Uterus (tissue), 4 donors: Measurements from ENCODE around the gene COL6A3. TPM values are rescaled to one million over a fixed set of nuclear protein-coding genes. Genes with fewer than 3 reads are reported as not detected.

ENCODE experiments used
- DNase-seq, 2 donors: peaks; one replicate each; pipeline ENCODE4 v3.0.0-alpha.2; 2019 to 2020
- H3K27ac ChIP-seq, 2 donors: fragments of 200-600 bp; sonication (generic); 1 replicate in 1 of 2; 2 replicates in 1 of 2; pipeline ENCODE4 v1.5.1; 2016 to 2018
- H3K27me3 ChIP-seq, 2 donors: fragments of 200-600 bp; sonication (generic); one replicate each; pipeline ENCODE4 v1.5.1; 2018 to 2019; ENCODE audit warnings: control low read depth in 1 of 2
- H3K36me3 ChIP-seq, 2 donors: fragments of 200-600 bp; sonication (generic); one replicate each; pipeline ENCODE4 v1.5.1; 2019; ENCODE audit warnings: control low read depth in 1 of 2
- H3K4me1 ChIP-seq, 2 donors: fragments of 200-600 bp; sonication (generic); one replicate each; pipeline ENCODE4 v1.5.1; 2018 to 2019; ENCODE audit warnings: control low read depth in 1 of 2
- H3K4me3 ChIP-seq, 2 donors: fragments of 200-600 bp; sonication (generic); 1 replicate in 1 of 2; 2 replicates in 1 of 2; pipeline ENCODE4 v1.5.1; 2018 to 2019; ENCODE audit warnings: mild to moderate bottlenecking in 1 of 2
- H3K9me3 ChIP-seq, 2 donors: fragments of 200-600 bp; sonication (generic); one replicate each; pipeline ENCODE4 v1.5.1; 2019; ENCODE audit warnings: control low read depth in 1 of 2
- POLR2A ChIP-seq, 2 donors: fragments of 450-650 bp; IDR thresholded peaks; one replicate each; pipeline ENCODE4 v1.6.1; 2016; ENCODE audit warnings: antibody characterized with exemption in 2 of 2, mild to moderate bottlenecking in 1 of 2, moderate library complexity in 1 of 2
- intact Hi-C: fragments of 100-400 bp; cut with DNase I; formaldehyde crosslinking; loops from one replicate; pipeline ENCODE4 v1.15.1; 2023; ENCODE audit warnings: low total_unique reads
- total RNA-seq, 4 donors: library from RNA; depleted of rRNA in 3 of 4; stranded (reverse); fragments of >200 nt in 3 of 4; gene quantifications; one replicate each; pipeline versions ENCODE4 v1.1.0 to v1.2.4, GENCODE V29; 2014 to 2023
- TF ChIP-seq, protein P1 (sequence below), 4 experiments: fragments of 200-600 bp in 2 of 4; fragments of 450-650 bp in 2 of 4; sonication (generic) in 2 of 4; IDR thresholded peaks; one replicate each; pipeline ENCODE4 v1.5.1; 2016 to 2019; ENCODE audit warnings: antibody characterized with exemption in 4 of 4, mild to moderate bottlenecking in 2 of 4, moderate library complexity in 1 of 4
- donor health status: DM: yes; HTN: yes; CAD: no.

The COL6A3 gene
- total RNA-seq, 4 donors from 2014 or later = 164 to 1,719 (median 447) TPM

DNA sequence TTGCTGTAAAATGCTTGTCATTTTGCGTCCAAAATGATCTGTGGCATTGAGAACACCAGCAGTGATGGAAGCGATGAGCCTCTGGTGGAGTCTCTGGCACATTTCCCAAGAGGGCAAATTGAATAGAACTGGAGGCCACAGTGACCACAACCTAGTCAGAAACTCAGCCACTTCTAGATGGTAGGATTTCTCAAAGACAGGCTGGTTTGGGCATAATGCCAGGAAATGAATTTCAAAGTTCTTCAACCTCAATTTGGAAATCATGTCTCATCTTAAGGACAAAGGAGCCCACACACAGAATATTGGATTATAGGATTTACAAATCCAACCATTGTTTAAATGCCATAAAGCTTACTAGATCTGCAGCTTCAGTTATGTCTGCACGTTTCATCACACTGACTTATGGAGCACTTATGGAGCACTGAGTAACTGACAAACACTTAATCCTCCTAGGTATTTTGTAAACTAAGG, 132.1 kb downstream of the COL6A3 start:
- H3K27ac ChIP-seq = peak overlapping the region in 1 of 2 donors; percentile 90

DNA sequence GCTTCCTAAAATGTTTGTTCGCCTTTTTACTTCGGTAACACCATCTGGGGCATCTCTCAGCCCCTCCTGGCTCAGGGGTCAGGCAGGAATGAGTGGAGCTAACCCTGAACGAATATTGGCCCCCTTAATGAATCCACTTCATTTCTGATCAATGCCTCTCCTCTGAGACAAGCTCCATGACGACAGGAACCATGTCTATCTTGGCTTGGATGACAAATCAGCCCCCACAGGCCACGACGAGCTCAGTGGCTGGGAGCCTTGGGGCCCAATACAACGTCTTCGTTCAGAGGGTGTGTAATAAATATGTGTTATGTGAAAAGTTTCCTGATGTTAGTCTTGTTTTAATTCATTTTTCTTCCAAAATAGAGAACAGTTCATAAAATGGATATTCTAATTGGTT, 133.0 kb downstream of the COL6A3 start:
- intact Hi-C loops = no loop called here
- peak overlapping the region; percentile 70 to 90 for H3K27ac ChIP-seq

More for the DNA sequence above, 132.1 kb downstream of the COL6A3 start:
- Histone ChIP-seq H3K9me3 (no peaks in the 10 kb centered on the region), H3K36me3 (no peaks in the 10 kb centered on the region), H3K4me1 (peaks cover 0 to 3% of the 10 kb centered on the region in 2 donors), H3K27me3 (no peaks in the 10 kb centered on the region), H3K4me3 (no peak overlapping the region)
- intact Hi-C loops = no loop called here
- TF ChIP-seq, protein P1, sequence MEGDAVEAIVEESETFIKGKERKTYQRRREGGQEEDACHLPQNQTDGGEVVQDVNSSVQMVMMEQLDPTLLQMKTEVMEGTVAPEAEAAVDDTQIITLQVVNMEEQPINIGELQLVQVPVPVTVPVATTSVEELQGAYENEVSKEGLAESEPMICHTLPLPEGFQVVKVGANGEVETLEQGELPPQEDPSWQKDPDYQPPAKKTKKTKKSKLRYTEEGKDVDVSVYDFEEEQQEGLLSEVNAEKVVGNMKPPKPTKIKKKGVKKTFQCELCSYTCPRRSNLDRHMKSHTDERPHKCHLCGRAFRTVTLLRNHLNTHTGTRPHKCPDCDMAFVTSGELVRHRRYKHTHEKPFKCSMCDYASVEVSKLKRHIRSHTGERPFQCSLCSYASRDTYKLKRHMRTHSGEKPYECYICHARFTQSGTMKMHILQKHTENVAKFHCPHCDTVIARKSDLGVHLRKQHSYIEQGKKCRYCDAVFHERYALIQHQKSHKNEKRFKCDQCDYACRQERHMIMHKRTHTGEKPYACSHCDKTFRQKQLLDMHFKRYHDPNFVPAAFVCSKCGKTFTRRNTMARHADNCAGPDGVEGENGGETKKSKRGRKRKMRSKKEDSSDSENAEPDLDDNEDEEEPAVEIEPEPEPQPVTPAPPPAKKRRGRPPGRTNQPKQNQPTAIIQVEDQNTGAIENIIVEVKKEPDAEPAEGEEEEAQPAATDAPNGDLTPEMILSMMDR (IDR thresholded peaks at IDR 0.05) = no peak
- TF ChIP-seq POLR2A (IDR thresholded peaks at IDR 0.05) = no peak
- DNase-seq = no peak

DNA sequence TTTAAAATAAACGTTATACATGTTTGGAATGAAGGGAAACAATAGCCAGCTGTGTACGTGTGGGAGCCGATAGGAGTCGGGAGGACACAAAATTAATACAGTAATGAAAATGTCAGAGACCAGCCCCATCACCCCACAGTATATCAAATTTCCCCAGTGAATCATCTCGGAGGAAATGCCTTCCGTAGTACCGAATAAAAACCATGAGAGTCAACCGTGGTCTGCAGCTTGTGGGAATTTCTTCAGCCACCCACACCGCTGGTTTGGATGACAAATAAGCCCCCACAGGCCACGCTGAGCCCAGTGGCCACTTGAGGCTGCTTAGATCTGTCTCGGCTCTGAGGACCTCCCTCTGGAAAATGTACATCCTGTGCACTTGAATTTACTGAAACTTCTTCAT, 133.7 kb downstream of the COL6A3 start:
- intact Hi-C loops = no loop called here
- no peaks in the 10 kb centered on the region for H3K36me3 ChIP-seq
- no peaks in the 10 kb centered on the region for H3K27me3 ChIP-seq
- no peaks in the 10 kb centered on the region for H3K9me3 ChIP-seq
- peak overlapping the region; percentile 70 to 90 for H3K27ac ChIP-seq
- no peak for TF ChIP-seq POLR2A (IDR thresholded peaks at IDR 0.05)
- TF ChIP-seq, protein P1 (IDR thresholded peaks at IDR 0.05) = no peak
- no peak for DNase-seq
- H3K4me1 ChIP-seq = peaks cover 0 to 3% of the 10 kb centered on the region in 2 donors
- H3K4me3 ChIP-seq = no peak overlapping the region

More for the DNA sequence above, 133.0 kb downstream of the COL6A3 start:
- H3K9me3 ChIP-seq = no peaks in the 10 kb centered on the region
- H3K4me3 ChIP-seq = no peak overlapping the region
- H3K4me1 ChIP-seq = peaks cover 0 to 3% of the 10 kb centered on the region in 2 donors
- no peaks in the 10 kb centered on the region for H3K27me3 ChIP-seq
- no peaks in the 10 kb centered on the region for H3K36me3 ChIP-seq
- TF ChIP-seq, protein P1 (IDR thresholded peaks at IDR 0.05) = no peak
- TF ChIP-seq POLR2A (IDR thresholded peaks at IDR 0.05) = no peak
- DNase-seq = no peak

DNA sequence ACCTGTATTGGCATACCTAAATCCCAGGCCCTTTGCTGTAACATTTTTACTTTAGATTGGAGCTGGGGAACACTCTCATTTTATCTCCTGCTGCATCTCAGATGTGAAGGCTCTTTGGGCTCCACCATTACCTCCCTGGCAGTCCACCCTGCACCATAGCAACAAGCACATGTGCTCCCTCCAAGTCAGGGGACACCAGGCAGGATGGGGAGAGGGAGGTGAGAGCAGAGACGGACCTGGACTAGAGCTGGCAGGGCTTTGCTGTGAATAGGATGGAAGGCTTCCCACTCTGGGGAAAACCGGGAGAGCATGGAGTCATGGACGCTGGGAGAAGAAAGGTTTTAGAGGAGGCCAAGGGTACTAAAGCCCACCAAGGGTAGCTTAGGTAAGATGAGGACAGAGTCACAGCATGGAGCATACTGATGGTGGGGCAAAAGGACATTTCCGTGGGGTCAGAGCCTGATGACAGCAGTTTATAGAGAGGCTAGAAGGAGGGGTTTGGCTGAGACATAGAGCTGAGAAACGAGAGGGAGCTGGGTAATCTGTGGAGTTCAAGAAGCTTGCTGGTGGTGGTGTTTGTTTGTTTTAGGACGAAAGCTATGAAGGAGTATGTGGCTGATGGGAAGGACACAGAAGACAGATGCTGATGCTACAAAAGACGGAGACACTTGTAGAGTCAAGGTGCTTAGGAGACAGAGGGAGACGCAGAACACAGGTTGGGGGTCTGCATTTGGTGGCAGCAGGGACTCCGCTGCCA, 134.8 kb downstream of the COL6A3 start:
- peak overlapping the region; percentile 70 to 90 for H3K27ac ChIP-seq
- no peaks in the 10 kb centered on the region for H3K36me3 ChIP-seq
- H3K9me3 ChIP-seq = no peaks in the 10 kb centered on the region
- intact Hi-C loops = no loop called here
- H3K4me1 ChIP-seq = peaks cover 0 to 3% of the 10 kb centered on the region in 2 donors
- no peaks in the 10 kb centered on the region for H3K27me3 ChIP-seq
- no peak for TF ChIP-seq POLR2A (IDR thresholded peaks at IDR 0.05)
- TF ChIP-seq, protein P1 (IDR thresholded peaks at IDR 0.05) = no peak
- no peak overlapping the region for H3K4me3 ChIP-seq
- DNase-seq = no peak

DNA sequence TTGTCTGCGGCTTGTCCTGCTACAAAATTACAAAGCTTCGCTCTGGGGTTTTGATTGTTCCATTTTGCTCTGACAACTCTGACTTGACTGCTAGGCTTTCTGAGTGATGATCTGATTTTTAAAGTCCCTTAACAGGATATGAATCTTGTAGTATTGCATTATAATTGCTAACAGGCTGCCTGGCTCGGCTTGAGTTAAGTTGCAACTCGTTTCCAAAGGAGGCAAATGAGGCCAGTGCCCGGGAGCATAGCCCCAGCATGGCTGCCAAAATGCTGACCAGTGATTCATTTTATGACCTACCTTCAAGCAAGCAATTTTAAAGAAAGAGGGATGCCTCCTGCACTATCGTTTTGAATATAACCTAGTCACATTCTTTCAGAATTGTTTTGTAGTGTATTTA, 135.4 kb downstream of the COL6A3 start:
- H3K27ac ChIP-seq = peak overlapping the region; percentile 70 to 90
- TF ChIP-seq POLR2A (IDR thresholded peaks at IDR 0.05) = no peak
- TF ChIP-seq, protein P1 (IDR thresholded peaks at IDR 0.05) = no peak
- H3K36me3 ChIP-seq = no peaks in the 10 kb centered on the region
- H3K27me3 ChIP-seq = no peaks in the 10 kb centered on the region
- no peak overlapping the region for H3K4me3 ChIP-seq
- H3K4me1 ChIP-seq = peaks cover 0 to 3% of the 10 kb centered on the region in 2 donors
- peak; percentile 82 to 88 for DNase-seq
- no peaks in the 10 kb centered on the region for H3K9me3 ChIP-seq
- intact Hi-C loops = no loop called here
